ENCODE results near the gene MTMR12.

DNA sequence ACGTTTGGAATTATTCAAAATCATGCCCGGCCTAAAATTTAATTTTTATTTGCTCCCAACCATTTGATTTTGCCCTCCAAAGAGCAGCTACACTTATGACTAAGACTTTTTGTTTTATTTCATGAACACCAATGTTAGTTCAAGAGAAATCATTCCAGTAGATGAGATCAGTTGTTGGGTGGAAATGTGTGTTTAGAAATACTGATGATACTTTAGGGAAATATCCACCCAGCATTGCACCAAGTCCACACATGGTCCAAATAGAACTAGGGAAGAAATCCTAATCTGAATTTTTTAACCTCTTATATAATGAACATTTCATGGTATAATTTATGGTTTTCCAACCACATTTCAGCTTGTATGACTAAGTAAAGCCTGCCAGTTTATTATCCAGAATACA, 110.3 kb downstream of the MTMR12 start:
- TF ChIP-seq POLR2AphosphoS5 (IDR thresholded peaks at IDR 0.05; ENCODE audit: insufficient read depth, low read depth, low read length) = no peak
- no peak for TF ChIP-seq CTCF (IDR thresholded peaks at IDR 0.05; ENCODE audit: extremely low read depth in 1 of 2, insufficient read depth in 1 of 2, low read depth in 1 of 2, low read length in 2 of 2)
- TF ChIP-seq EZH2 (IDR thresholded peaks at IDR 0.05; ENCODE audit: borderline replicate concordance, low read depth, low read length, severe bottlenecking) = no peak
